ENCODE measurements around the gene SH3D19.

SH3D19 gene

GRCh38 chr4:151158979-151159378, 166.4 kb downstream of the SH3D19 start:
- no CpG with 5 or more reads among the region's 1 CpG for WGBS (ENCODE audit: extremely low coverage, insufficient coverage, insufficient read length)
- no peak overlapping the region for H3K4ac ChIP-seq (ENCODE audit: low read depth, low read length)
- H4K91ac ChIP-seq (ENCODE audit: low read depth, low read length), result no peak overlapping the region
- H3K79me1 ChIP-seq (ENCODE audit: low read length), result no peaks in the 10 kb centered on the region
- DNase-seq, result no peak
- no peak overlapping the region for H3K27ac ChIP-seq (ENCODE audit: low read depth, low read length)
- no peak overlapping the region for H4K8ac ChIP-seq (ENCODE audit: low read depth, low read length)
- peaks cover 3 to 6% of the 10 kb centered on the region in 2 experiments for H3K36me3 ChIP-seq (ENCODE audit: control insufficient read depth in 1 of 2, insufficient read depth in 2 of 2, low read length in 2 of 2)
- no peak overlapping the region for H3K4me2 ChIP-seq (ENCODE audit: low read length)
- H3K27me3 ChIP-seq (ENCODE audit: insufficient read depth, low read length), result no peaks in the 10 kb centered on the region
- H2AFZ ChIP-seq (ENCODE audit: insufficient read depth, low read length, poor library complexity), result no peak overlapping the region
- no peaks in the 10 kb centered on the region for H3K4me1 ChIP-seq (ENCODE audit: control insufficient read depth in 1 of 2, insufficient read depth in 2 of 2, low read length in 2 of 2)
- H4K12ac ChIP-seq (ENCODE audit: low read depth, low read length), result no peak overlapping the region
- no peak overlapping the region for H2AK5ac ChIP-seq (ENCODE audit: low read length)
- no peak overlapping the region for H3K18ac ChIP-seq (ENCODE audit: low read length)
- no peak overlapping the region for H3K4me3 ChIP-seq (ENCODE audit: low read depth, low read length)
- no peak overlapping the region for H2BK5ac ChIP-seq (ENCODE audit: low read depth, low read length, poor library complexity)
- no peaks in the 10 kb centered on the region for H3K79me2 ChIP-seq (ENCODE audit: control insufficient read depth, insufficient read depth, low read length, poor library complexity)
- no peaks in the 10 kb centered on the region for H3K9me3 ChIP-seq (ENCODE audit: insufficient read depth, low read depth, low read length)
- no peak overlapping the region for H2BK120ac ChIP-seq (ENCODE audit: insufficient read depth, low read length, poor library complexity)
- no peak overlapping the region for H3K23ac ChIP-seq (ENCODE audit: low read length)
- no peak overlapping the region for H3K9ac ChIP-seq (ENCODE audit: low read length)
- H3K14ac ChIP-seq (ENCODE audit: low read length), result no peak overlapping the region
- no peak overlapping the region for H2BK12ac ChIP-seq (ENCODE audit: low read length)

- Histone ChIP-seq H2BK5ac (ENCODE audit: low read depth, low read length, poor library complexity) (no peak overlapping the region), H3K79me2 (ENCODE audit: control insufficient read depth, insufficient read depth, low read length, poor library complexity) (no peaks in the 10 kb centered on the region)
- WGBS (ENCODE audit: extremely low coverage, insufficient coverage, insufficient read length), result no CpG with 5 or more reads among the region's 2 CpGs
These were observed 167.9 kb downstream of the SH3D19 start for GRCh38 chr4:151157543-151157942.

GRCh38 chr4:151153585-151153984, 171.8 kb downstream of the SH3D19 start:
- Histone ChIP-seq H3K9ac (ENCODE audit: low read length) (no peak overlapping the region), H4K91ac (ENCODE audit: low read depth, low read length) (no peak overlapping the region), H3K4ac (ENCODE audit: low read depth, low read length) (no peak overlapping the region), H3K79me2 (ENCODE audit: control insufficient read depth, insufficient read depth, low read length, poor library complexity) (no peaks in the 10 kb centered on the region), H3K18ac (ENCODE audit: low read length) (no peak overlapping the region), H3K4me1 (ENCODE audit: control insufficient read depth in 1 of 2, insufficient read depth in 2 of 2, low read length in 2 of 2) (no peaks in the 10 kb centered on the region), H3K23ac (ENCODE audit: low read length) (no peak overlapping the region), H3K36me3 (ENCODE audit: control insufficient read depth in 1 of 2, insufficient read depth in 2 of 2, low read length in 2 of 2) (peaks cover 0 to 2% of the 10 kb centered on the region in 2 experiments), H2BK12ac (ENCODE audit: low read length) (no peak overlapping the region), H4K12ac (ENCODE audit: low read depth, low read length) (no peak overlapping the region), H2AFZ (ENCODE audit: insufficient read depth, low read length, poor library complexity) (no peak overlapping the region), H3K9me3 (ENCODE audit: insufficient read depth, low read depth, low read length) (no peaks in the 10 kb centered on the region), H2BK120ac (ENCODE audit: insufficient read depth, low read length, poor library complexity) (no peak overlapping the region), H2AK5ac (ENCODE audit: low read length) (no peak overlapping the region), H3K4me3 (ENCODE audit: low read depth, low read length) (no peak overlapping the region), H3K79me1 (ENCODE audit: low read length) (no peaks in the 10 kb centered on the region), H4K8ac (ENCODE audit: low read depth, low read length) (no peak overlapping the region), H3K27me3 (ENCODE audit: insufficient read depth, low read length) (no peaks in the 10 kb centered on the region), H2BK5ac (ENCODE audit: low read depth, low read length, poor library complexity) (no peak overlapping the region), H3K4me2 (ENCODE audit: low read length) (no peak overlapping the region), H3K14ac (ENCODE audit: low read length) (no peak overlapping the region), H3K27ac (ENCODE audit: low read depth, low read length) (no peak overlapping the region)
- no peak for DNase-seq
- no CpG with 5 or more reads among the region's 2 CpGs for WGBS (ENCODE audit: extremely low coverage, insufficient coverage, insufficient read length)

More at GRCh38 chr4:151157543-151157942, 167.9 kb downstream of the SH3D19 start:
- Histone ChIP-seq H3K9ac (ENCODE audit: low read length) (no peak overlapping the region), H3K23ac (ENCODE audit: low read length) (no peak overlapping the region), H2BK12ac (ENCODE audit: low read length) (no peak overlapping the region), H4K12ac (ENCODE audit: low read depth, low read length) (no peak overlapping the region), H4K91ac (ENCODE audit: low read depth, low read length) (no peak overlapping the region), H2AK5ac (ENCODE audit: low read length) (no peak overlapping the region), H4K8ac (ENCODE audit: low read depth, low read length) (no peak overlapping the region), H3K27ac (ENCODE audit: low read depth, low read length) (no peak overlapping the region), H2BK120ac (ENCODE audit: insufficient read depth, low read length, poor library complexity) (no peak overlapping the region), H3K18ac (ENCODE audit: low read length) (no peak overlapping the region), H3K36me3 (ENCODE audit: control insufficient read depth in 1 of 2, insufficient read depth in 2 of 2, low read length in 2 of 2) (peaks cover 1 to 3% of the 10 kb centered on the region in 2 experiments), H2AFZ (ENCODE audit: insufficient read depth, low read length, poor library complexity) (no peak overlapping the region), H3K27me3 (ENCODE audit: insufficient read depth, low read length) (no peaks in the 10 kb centered on the region), H3K79me1 (ENCODE audit: low read length) (no peaks in the 10 kb centered on the region), H3K4me3 (ENCODE audit: low read depth, low read length) (no peak overlapping the region), H3K4ac (ENCODE audit: low read depth, low read length) (no peak overlapping the region), H3K4me1 (ENCODE audit: control insufficient read depth in 1 of 2, insufficient read depth in 2 of 2, low read length in 2 of 2) (no peaks in the 10 kb centered on the region), H3K14ac (ENCODE audit: low read length) (no peak overlapping the region), H3K4me2 (ENCODE audit: low read length) (no peak overlapping the region), H3K9me3 (ENCODE audit: insufficient read depth, low read depth, low read length) (no peaks in the 10 kb centered on the region)
- DNase-seq, result no peak

DNA sequence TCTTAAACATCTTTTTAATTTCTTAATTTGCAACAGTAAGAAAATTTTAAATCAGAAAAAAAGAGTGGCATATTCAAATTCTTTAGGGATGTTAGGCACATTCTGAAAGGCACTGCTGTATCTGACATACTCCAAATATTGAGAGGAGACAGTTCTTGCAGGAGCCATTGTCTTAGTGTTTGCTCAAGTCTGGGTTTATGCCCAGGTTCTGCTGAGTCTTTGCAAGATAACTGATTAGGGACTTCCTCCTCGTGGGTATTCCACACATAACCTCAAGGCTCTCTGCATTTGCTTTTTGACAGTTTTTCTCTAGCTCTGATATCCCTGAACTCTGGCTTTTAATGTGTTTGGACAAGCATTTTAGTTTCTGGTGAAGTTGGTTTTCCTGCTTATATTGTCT, 173.4 kb downstream of the SH3D19 start:
- Histone ChIP-seq H3K9ac (ENCODE audit: low read length) (no peak overlapping the region), H2BK5ac (ENCODE audit: low read depth, low read length, poor library complexity) (no peak overlapping the region), H3K4ac (ENCODE audit: low read depth, low read length) (no peak overlapping the region), H3K14ac (ENCODE audit: low read length) (no peak overlapping the region), H3K4me2 (ENCODE audit: low read length) (no peak overlapping the region), H2AK5ac (ENCODE audit: low read length) (no peak overlapping the region), H3K27me3 (ENCODE audit: insufficient read depth, low read length) (no peaks in the 10 kb centered on the region), H3K23ac (ENCODE audit: low read length) (no peak overlapping the region), H3K79me1 (ENCODE audit: low read length) (no peaks in the 10 kb centered on the region), H3K18ac (ENCODE audit: low read length) (no peak overlapping the region), H4K8ac (ENCODE audit: low read depth, low read length) (no peak overlapping the region), H4K91ac (ENCODE audit: low read depth, low read length) (no peak overlapping the region), H3K9me3 (ENCODE audit: insufficient read depth, low read depth, low read length) (no peaks in the 10 kb centered on the region), H2BK12ac (ENCODE audit: low read length) (no peak overlapping the region), H4K12ac (ENCODE audit: low read depth, low read length) (no peak overlapping the region), H3K27ac (ENCODE audit: low read depth, low read length) (no peak overlapping the region), H2BK120ac (ENCODE audit: insufficient read depth, low read length, poor library complexity) (no peak overlapping the region), H3K4me3 (ENCODE audit: low read depth, low read length) (no peak overlapping the region), H3K79me2 (ENCODE audit: control insufficient read depth, insufficient read depth, low read length, poor library complexity) (no peaks in the 10 kb centered on the region), H2AFZ (ENCODE audit: insufficient read depth, low read length, poor library complexity) (no peak overlapping the region), H3K4me1 (ENCODE audit: control insufficient read depth in 1 of 2, insufficient read depth in 2 of 2, low read length in 2 of 2) (no peaks in the 10 kb centered on the region), H3K36me3 (ENCODE audit: control insufficient read depth in 1 of 2, insufficient read depth in 2 of 2, low read length in 2 of 2) (peaks cover 0 to 5% of the 10 kb centered on the region in 2 experiments)
- no CpG with 5 or more reads among the region's 1 CpG for WGBS (ENCODE audit: extremely low coverage, insufficient coverage, insufficient read length)
- no peak for DNase-seq

Measured in trophoblast cell (in vitro differentiated cells and primary cell).